Breast epithelium (tissue), 4 donors: ENCODE measurements around the gene SRRM1. TPM values are rescaled to one million over a fixed set of nuclear protein-coding genes. Genes with fewer than 3 reads are reported as not detected.

ENCODE experiments used
- DNase-seq, 2 donors: peaks; one replicate each; pipeline ENCODE4 v3.0.0-alpha.2; 2019; ENCODE audit warnings: low spot score in 2 of 2
- H3K27ac ChIP-seq, 2 donors: fragments of 200-600 bp; sonication (generic) in 1 of 2; one replicate each; pipeline ENCODE4 v1.5.1; 2016 to 2019; ENCODE audit warnings: mild to moderate bottlenecking in 1 of 2
- H3K27me3 ChIP-seq, 2 donors: fragments of 200-600 bp; sonication (generic) in 1 of 2; one replicate each; pipeline versions ENCODE4 v1.5.1 to v1.6.0; 2017 to 2019; ENCODE audit warnings: control low read depth in 1 of 2, mild to moderate bottlenecking in 1 of 2
- H3K36me3 ChIP-seq: fragments of 200-600 bp; one replicate; pipeline ENCODE4 v1.5.1; 2019
- H3K4me1 ChIP-seq, 2 donors: fragments of 200-600 bp; sonication (generic); one replicate each; pipeline ENCODE4 v1.5.1; 2016 to 2019; ENCODE audit warnings: control low read depth in 1 of 2
- H3K4me3 ChIP-seq, 3 donors: fragments of 200-600 bp; sonication (generic); 1 replicate in 2 of 3; 2 replicates in 1 of 3; pipeline ENCODE4 v1.5.1; 2016 to 2019; ENCODE audit warnings: mild to moderate bottlenecking in 3 of 3, moderate library complexity in 2 of 3
- H3K9me3 ChIP-seq, 2 donors: fragments of 200-600 bp; sonication (generic) in 1 of 2; one replicate each; pipeline ENCODE4 v1.5.1; 2016 to 2019; ENCODE audit warnings: control low read depth in 1 of 2
- CTCF ChIP-seq, 3 donors: fragments of 450-650 bp; IDR thresholded peaks; one replicate each; pipeline ENCODE4 v1.5.1; 2016 to 2017; ENCODE audit warnings: antibody characterized with exemption in 3 of 3, mild to moderate bottlenecking in 3 of 3, moderate library complexity in 3 of 3
- POLR2A ChIP-seq: fragments of 450-650 bp; IDR thresholded peaks from one replicate; pipeline ENCODE4 v1.6.1; 2016; ENCODE audit warnings: antibody characterized with exemption, mild to moderate bottlenecking, moderate library complexity
- POLR2AphosphoS5 ChIP-seq, 3 donors: sonication (generic); formaldehyde crosslinking; IDR thresholded peaks; one replicate each; pipeline ENCODE4 v1.6.1; 2017; ENCODE audit warnings: antibody characterized with exemption in 3 of 3
- intact Hi-C: fragments of 100-400 bp; cut with DNase I; formaldehyde crosslinking; loops from one replicate; pipeline ENCODE4 v1.15.1; 2023; ENCODE audit warnings: low total_unique reads
- total RNA-seq, 3 donors: library from RNA; depleted of rRNA; stranded (reverse); fragments of >200 nt; gene quantifications; one replicate each; pipeline ENCODE4 v1.1.0, GENCODE V29; 2016

Gene SRRM1
- total RNA-seq, 3 donors from 2014 or later, result 96.3 to 134 (median 118) TPM

- intact Hi-C loops, result no loop called here
- no peak overlapping the region for H3K27ac ChIP-seq
- TF ChIP-seq POLR2AphosphoS5 (IDR thresholded peaks at IDR 0.05) (no peak), POLR2A (no peak), CTCF (IDR thresholded peaks at IDR 0.05) (no peak)
- H3K4me1 ChIP-seq, result no peaks in the 10 kb centered on the region
- no peak overlapping the region for H3K4me3 ChIP-seq
- no peak for DNase-seq
- peaks cover 4% of the 10 kb centered on the region for H3K36me3 ChIP-seq
- H3K9me3 ChIP-seq, result no peaks in the 10 kb centered on the region
- H3K27me3 ChIP-seq, result no peaks in the 10 kb centered on the region
These were observed 37.4 kb upstream of the SRRM1 start for GRCh38 chr1:24605534-24606295.

- no peak overlapping the region for H3K4me3 ChIP-seq
- no peaks in the 10 kb centered on the region for H3K9me3 ChIP-seq
- H3K27me3 ChIP-seq, result no peaks in the 10 kb centered on the region
- no peaks in the 10 kb centered on the region for H3K4me1 ChIP-seq
- intact Hi-C loops, result no loop called here
- H3K36me3 ChIP-seq, result peaks cover 2% of the 10 kb centered on the region
- no peak for DNase-seq
- no peak overlapping the region for H3K27ac ChIP-seq
- TF ChIP-seq CTCF (IDR thresholded peaks at IDR 0.05), result no peak
- no peak for TF ChIP-seq POLR2A
- TF ChIP-seq POLR2AphosphoS5 (IDR thresholded peaks at IDR 0.05), result no peak
These were observed 36.9 kb upstream of the SRRM1 start for GRCh38 chr1:24606296-24606605.

GRCh38 chr1:24606621-24607020 is 36.5 kb upstream of the SRRM1 start:
- Histone ChIP-seq H3K27ac (no peak overlapping the region), H3K4me3 (no peak overlapping the region), H3K4me1 (no peaks in the 10 kb centered on the region), H3K27me3 (no peaks in the 10 kb centered on the region), H3K9me3 (no peaks in the 10 kb centered on the region), H3K36me3 (no peaks in the 10 kb centered on the region)
- intact Hi-C loops, result no loop called here
- TF ChIP-seq POLR2AphosphoS5 (IDR thresholded peaks at IDR 0.05) (no peak), POLR2A (no peak), CTCF (IDR thresholded peaks at IDR 0.05) (no peak)
- DNase-seq, result no peak

DNA sequence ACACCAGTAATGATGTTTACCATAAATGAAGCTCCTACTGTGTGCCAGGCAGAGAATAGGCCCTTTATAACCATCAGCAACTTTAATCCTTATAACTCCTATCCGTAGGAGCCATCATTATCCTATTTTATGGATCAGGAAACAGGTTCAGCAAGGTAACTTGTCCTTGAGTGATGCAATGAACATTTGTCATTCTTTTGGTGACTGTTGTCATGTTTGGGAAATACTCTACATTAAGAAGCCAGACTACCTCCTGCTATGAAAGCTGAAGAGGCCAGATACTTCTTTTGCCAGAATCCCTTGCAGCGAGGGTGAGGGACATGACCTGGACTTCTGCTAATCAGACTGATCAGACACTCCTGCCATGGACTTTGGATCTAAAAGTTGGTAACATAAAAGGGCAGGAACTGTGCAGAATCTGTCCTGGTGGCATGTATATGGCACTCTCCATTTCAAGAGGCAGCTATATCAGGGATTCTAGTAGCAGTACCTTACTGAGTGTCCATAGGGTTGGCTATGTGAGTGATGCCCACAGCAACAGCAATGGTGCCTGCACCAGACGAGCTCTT is 33.1 kb upstream of the SRRM1 start:
- no peak for TF ChIP-seq CTCF (IDR thresholded peaks at IDR 0.05)
- TF ChIP-seq POLR2AphosphoS5 (IDR thresholded peaks at IDR 0.05), result no peak
- TF ChIP-seq POLR2A, result no peak
- peak overlapping the region; percentile 43 to 66 for H3K27ac ChIP-seq
- no peaks in the 10 kb centered on the region for H3K9me3 ChIP-seq
- no peaks in the 10 kb centered on the region for H3K36me3 ChIP-seq
- DNase-seq, result peak in 1 of 2 donors; percentile 17
- no peaks in the 10 kb centered on the region for H3K4me1 ChIP-seq
- H3K27me3 ChIP-seq, result no peaks in the 10 kb centered on the region
- intact Hi-C loops, result no loop called here
- H3K4me3 ChIP-seq, result no peak overlapping the region

GRCh38 chr1:24619376-24619775 is 23.7 kb upstream of the SRRM1 start:
- peak overlapping the region; percentile 65 to 80 for H3K27ac ChIP-seq
- H3K4me3 ChIP-seq, result peak overlapping the region in 2 of 3 donors; percentile 8 to 11
- no peaks in the 10 kb centered on the region for H3K9me3 ChIP-seq
- no peaks in the 10 kb centered on the region for H3K36me3 ChIP-seq
- TF ChIP-seq POLR2A (no peak), POLR2AphosphoS5 (IDR thresholded peaks at IDR 0.05) (no peak), CTCF (IDR thresholded peaks at IDR 0.05) (no peak)
- H3K4me1 ChIP-seq, result peaks cover 0 to 3% of the 10 kb centered on the region in 2 donors
- peak in 1 of 2 donors; percentile 87 for DNase-seq
- H3K27me3 ChIP-seq, result no peaks in the 10 kb centered on the region
- intact Hi-C loops, result no loop called here
